K562 (cell line): ENCODE results near the gene TMEFF2. TPM values are rescaled to one million over a fixed set of nuclear protein-coding genes. Genes with fewer than 3 reads are reported as not detected.

Experiments
- BACH1 ChIP-seq: fragments of 200-800 bp; sonication (Bioruptor generic); IDR thresholded peaks from 2 replicates; pipeline ENCODE4 v1.6.1; 2016; ENCODE audit warnings: missing genetic modification characterization, missing compliant biosample characterization
- CBFA2T3 ChIP-seq: fragments of 450-650 bp; IDR thresholded peaks from 2 replicates; pipeline ENCODE4 v1.6.1; 2017
- GMEB1 ChIP-seq: fragments of 250-450 bp; sonication (Bioruptor Pico); IDR thresholded peaks from 2 replicates; pipeline ENCODE4 v1.4.0; 2020; ENCODE audit warnings: mild to moderate bottlenecking
- KDM1A ChIP-seq, 2 experiments: fragments of 450-650 bp; IDR thresholded peaks; 2 replicates each; pipeline ENCODE4 v1.6.1; 2016; ENCODE audit warnings: mild to moderate bottlenecking in 2 of 2
- KHSRP ChIP-seq: fragments of 450-650 bp; IDR thresholded peaks from 2 replicates; pipeline ENCODE4 v1.6.1; 2017
- KLF1 ChIP-seq: fragments of 450-650 bp; IDR thresholded peaks from 2 replicates; pipeline ENCODE4 v1.6.1; 2016; ENCODE audit warnings: missing genetic modification characterization, missing compliant biosample characterization
- MLX ChIP-seq, 2 experiments: fragments of 450-650 bp in 1 of 2; sonication (generic) in 1 of 2; formaldehyde crosslinking; conservative IDR thresholded peaks; 2 replicates each; pipeline versions ENCODE4 v1.4.0 to v1.8.1; 2020 to 2022; ENCODE audit warnings: mild to moderate bottlenecking in 1 of 2, missing genetic modification reagents in 1 of 2
- MYC ChIP-seq, 2 experiments: fragments of 250-450 bp in 1 of 2; sonication (Bioruptor Pico) in 1 of 2; IDR thresholded peaks; 2 replicates each; pipeline versions ENCODE4 v1.5.1 to v1.6.1; 2012 to 2021; ENCODE audit warnings: low read depth in 2 of 2, borderline replicate concordance in 1 of 2, improper control_type of control experiment in 1 of 2, low read length in 1 of 2, mild to moderate bottlenecking in 1 of 2, moderate library complexity in 1 of 2
- RBM22 ChIP-seq: fragments of 200-400 bp; formaldehyde crosslinking; IDR thresholded peaks from 2 replicates; pipeline ENCODE4 v1.6.1; 2018; ENCODE audit warnings: low read length, low read depth; ENCODE audit not compliant: poor library complexity, severe bottlenecking
- THAP7 ChIP-seq: fragments of 250-450 bp; sonication (Bioruptor Pico); IDR thresholded peaks from 2 replicates; pipeline ENCODE4 v1.5.0; 2021
- U2AF2 ChIP-seq: fragments of 200-400 bp; formaldehyde crosslinking; optimal IDR thresholded peaks from 2 replicates; pipeline ENCODE3; 2017; ENCODE audit warnings: low read depth, mild to moderate bottlenecking, low read length
- ZNF143 ChIP-seq: sonication (generic); formaldehyde crosslinking; IDR thresholded peaks from 2 replicates; pipeline ENCODE4 v1.9.0; 2022; ENCODE audit warnings: mild to moderate bottlenecking, missing genetic modification reagents
- ZNF507 ChIP-seq: conservative IDR thresholded peaks from 2 replicates; pipeline ENCODE4 v1.6.1; 2017; ENCODE audit warnings: missing genetic modification characterization, missing compliant biosample characterization
- polyA plus RNA-seq, 8 experiments: library from polyadenylated mRNA; depleted of rRNA in 4 of 8; stranded (reverse) in 5 of 8; unstranded in 3 of 8; fragments of >200 nt; fragmentation: Nextera tagmentation in 2 of 8; fragmentation: Illumina TruSeq in 1 of 8; extraction: Ambion mirVana in 2 of 8; extraction: Trizol in 1 of 8; gene quantifications; 2 replicates each; pipeline versions ENCODE4 v1.2.1 to v1.2.3, GENCODE V29; 2011 to 2014; ENCODE audit warnings: inconsistent platforms in 1 of 8, missing spikeins in 1 of 8
- total RNA-seq, 7 experiments: library from RNA; depleted of rRNA in 6 of 7; stranded (reverse); fragments of >200 nt in 6 of 7; fragmentation: Illumina TruSeq in 2 of 7; extraction: Trizol in 2 of 7; gene quantifications; 2 replicates each; pipeline versions ENCODE4 v1.2.1 to v1.2.3, GENCODE V29; 2011 to 2021; ENCODE audit warnings: low replicate concordance in 1 of 7
- TF ChIP-seq, protein P1 (sequence below): sonication (generic); formaldehyde crosslinking; IDR thresholded peaks from 2 replicates; pipeline ENCODE4 v1.8.0; 2023; ENCODE audit warnings: missing genetic modification reagents, mild to moderate bottlenecking, borderline replicate concordance
- TF ChIP-seq, protein P2 (sequence below): fragments of 250-450 bp; sonication (Bioruptor Pico); IDR thresholded peaks from 2 replicates; pipeline ENCODE4 v1.4.0; 2020

The TMEFF2 gene
- total and polyA plus RNA-seq, 9 of the 15 experiments (the other 6 are each of a cell fraction or from before 2014, with no cell fraction given), result 1.4 TPM; not detected in 8

DNA sequence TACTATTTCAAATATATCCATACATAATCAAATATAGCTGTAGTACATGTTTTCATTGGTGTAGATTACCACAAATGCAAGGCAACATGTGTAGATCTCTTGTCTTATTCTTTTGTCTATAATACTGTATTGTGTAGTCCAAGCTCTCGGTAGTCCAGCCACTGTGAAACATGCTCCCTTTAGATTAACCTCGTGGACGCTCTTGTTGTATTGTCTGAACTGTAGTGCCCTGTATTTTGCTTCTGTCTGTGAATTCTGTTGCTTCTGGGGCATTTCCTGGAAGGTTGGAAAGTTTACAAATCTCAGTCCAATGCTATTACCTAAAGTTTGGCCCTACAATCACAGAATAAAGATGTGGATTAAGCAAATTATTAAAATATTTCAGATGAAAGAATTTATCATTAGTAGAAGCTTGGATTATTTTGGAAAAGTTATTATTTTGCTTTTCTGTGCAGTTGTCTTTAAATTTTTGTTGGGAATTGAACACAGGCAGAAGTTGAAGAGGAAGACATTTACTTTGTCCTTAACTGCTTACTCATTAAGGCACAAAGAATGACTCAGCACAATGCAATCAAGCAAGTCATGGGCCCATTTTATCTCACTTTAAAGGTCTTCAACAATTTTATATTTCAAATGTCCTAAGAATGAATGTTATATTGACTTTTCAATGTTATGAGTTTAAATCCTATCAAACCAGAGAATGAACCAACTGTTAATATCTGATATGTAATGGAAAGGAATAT is 244.4 kb downstream of the TMEFF2 start (continued):
- TF ChIP-seq, protein P1, sequence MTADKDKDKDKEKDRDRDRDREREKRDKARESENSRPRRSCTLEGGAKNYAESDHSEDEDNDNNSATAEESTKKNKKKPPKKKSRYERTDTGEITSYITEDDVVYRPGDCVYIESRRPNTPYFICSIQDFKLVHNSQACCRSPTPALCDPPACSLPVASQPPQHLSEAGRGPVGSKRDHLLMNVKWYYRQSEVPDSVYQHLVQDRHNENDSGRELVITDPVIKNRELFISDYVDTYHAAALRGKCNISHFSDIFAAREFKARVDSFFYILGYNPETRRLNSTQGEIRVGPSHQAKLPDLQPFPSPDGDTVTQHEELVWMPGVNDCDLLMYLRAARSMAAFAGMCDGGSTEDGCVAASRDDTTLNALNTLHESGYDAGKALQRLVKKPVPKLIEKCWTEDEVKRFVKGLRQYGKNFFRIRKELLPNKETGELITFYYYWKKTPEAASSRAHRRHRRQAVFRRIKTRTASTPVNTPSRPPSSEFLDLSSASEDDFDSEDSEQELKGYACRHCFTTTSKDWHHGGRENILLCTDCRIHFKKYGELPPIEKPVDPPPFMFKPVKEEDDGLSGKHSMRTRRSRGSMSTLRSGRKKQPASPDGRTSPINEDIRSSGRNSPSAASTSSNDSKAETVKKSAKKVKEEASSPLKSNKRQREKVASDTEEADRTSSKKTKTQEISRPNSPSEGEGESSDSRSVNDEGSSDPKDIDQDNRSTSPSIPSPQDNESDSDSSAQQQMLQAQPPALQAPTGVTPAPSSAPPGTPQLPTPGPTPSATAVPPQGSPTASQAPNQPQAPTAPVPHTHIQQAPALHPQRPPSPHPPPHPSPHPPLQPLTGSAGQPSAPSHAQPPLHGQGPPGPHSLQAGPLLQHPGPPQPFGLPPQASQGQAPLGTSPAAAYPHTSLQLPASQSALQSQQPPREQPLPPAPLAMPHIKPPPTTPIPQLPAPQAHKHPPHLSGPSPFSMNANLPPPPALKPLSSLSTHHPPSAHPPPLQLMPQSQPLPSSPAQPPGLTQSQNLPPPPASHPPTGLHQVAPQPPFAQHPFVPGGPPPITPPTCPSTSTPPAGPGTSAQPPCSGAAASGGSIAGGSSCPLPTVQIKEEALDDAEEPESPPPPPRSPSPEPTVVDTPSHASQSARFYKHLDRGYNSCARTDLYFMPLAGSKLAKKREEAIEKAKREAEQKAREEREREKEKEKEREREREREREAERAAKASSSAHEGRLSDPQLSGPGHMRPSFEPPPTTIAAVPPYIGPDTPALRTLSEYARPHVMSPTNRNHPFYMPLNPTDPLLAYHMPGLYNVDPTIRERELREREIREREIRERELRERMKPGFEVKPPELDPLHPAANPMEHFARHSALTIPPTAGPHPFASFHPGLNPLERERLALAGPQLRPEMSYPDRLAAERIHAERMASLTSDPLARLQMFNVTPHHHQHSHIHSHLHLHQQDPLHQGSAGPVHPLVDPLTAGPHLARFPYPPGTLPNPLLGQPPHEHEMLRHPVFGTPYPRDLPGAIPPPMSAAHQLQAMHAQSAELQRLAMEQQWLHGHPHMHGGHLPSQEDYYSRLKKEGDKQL (CRISPR knock-in tag), result no peak
- no peak for TF ChIP-seq THAP7 (CRISPR knock-in tag)
- peak; percentile 44 to 47; a peak in 2 of 4 replicates for TF ChIP-seq KDM1A (IDR thresholded peaks at IDR 0.05)
- TF ChIP-seq, protein P2, sequence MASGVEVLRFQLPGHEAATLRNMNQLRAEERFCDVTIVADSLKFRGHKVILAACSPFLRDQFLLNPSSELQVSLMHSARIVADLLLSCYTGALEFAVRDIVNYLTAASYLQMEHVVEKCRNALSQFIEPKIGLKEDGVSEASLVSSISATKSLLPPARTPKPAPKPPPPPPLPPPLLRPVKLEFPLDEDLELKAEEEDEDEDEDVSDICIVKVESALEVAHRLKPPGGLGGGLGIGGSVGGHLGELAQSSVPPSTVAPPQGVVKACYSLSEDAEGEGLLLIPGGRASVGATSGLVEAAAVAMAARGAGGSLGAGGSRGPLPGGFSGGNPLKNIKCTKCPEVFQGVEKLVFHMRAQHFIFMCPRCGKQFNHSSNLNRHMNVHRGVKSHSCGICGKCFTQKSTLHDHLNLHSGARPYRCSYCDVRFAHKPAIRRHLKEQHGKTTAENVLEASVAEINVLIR (CRISPR knock-in tag), result no peak
- no peak for TF ChIP-seq KLF1 (tag)
- no peak for TF ChIP-seq KHSRP
- no peak for TF ChIP-seq ZNF143 (CRISPR knock-in tag)
- peak; percentile 48 for TF ChIP-seq CBFA2T3
- TF ChIP-seq BACH1 (tag), result peak; percentile 99
- peak; percentile 13; the same call in 1 of the 2 replicates for TF ChIP-seq MYC (IDR thresholded peaks at IDR 0.05; ENCODE audit: low read depth, low read length)
- no peak for TF ChIP-seq MYC (CRISPR knock-in tag; IDR thresholded peaks at IDR 0.05; ENCODE audit: borderline replicate concordance, low read depth)
- no peak for TF ChIP-seq RBM22
- TF ChIP-seq U2AF2, result no peak
- TF ChIP-seq MLX (CRISPR knock-in tag; conservative IDR thresholded peaks at IDR 0.05), result no peak
- TF ChIP-seq GMEB1, result no peak
- TF ChIP-seq ZNF507 (tag), result no peak
